ENCODE measurements around the gene EPO.

Gene EPO

DNA sequence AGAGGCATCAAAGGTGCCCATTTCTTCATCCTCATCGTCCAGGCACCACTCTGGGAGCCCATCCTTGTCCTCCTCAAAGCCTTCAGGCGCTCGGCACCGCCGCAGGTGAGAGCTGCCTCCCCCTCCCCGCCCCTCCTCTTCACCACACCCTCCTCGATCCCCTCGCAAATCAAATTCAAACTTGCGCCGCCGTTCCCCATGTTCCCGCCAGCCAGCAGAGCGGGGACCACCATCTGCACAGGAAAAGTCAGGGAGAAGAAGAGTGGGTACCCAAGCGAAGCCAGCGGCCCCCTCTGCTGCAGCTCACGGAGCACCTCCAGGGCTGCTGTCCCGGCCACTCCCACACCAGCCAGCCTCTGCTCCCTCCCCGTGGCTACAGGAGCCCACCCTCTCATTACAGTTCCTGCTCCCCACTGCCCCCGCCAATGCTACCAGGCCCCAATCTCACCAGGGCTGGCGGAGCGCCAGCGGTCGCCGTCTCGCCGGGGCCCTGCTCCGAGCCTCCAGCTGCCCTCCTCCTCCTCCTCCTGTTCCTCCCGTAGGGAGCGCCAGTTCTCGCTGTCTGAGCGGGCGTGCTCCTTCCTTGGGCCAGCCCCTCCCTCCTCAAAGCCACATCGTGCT, 34.0 kb upstream of the EPO start:
- no peak overlapping the region for H3K4me3 ChIP-seq (ENCODE audit: low read length)
- H3K18ac ChIP-seq (ENCODE audit: low read length): no peak overlapping the region
- no peak overlapping the region for H2BK5ac ChIP-seq (ENCODE audit: low read length)
- H3K36me3 ChIP-seq (ENCODE audit: control insufficient read depth, insufficient read depth, low read length): peaks cover 15% of the 10 kb centered on the region
- no peak overlapping the region for H3K27ac ChIP-seq (ENCODE audit: low read depth, low read length)
- H3K9ac ChIP-seq (ENCODE audit: low read length): no peak overlapping the region
- no peak overlapping the region for H3K4me2 ChIP-seq (ENCODE audit: low read length)
- H3K79me2 ChIP-seq (ENCODE audit: control insufficient read depth, insufficient read depth, low read length): peaks cover 26% of the 10 kb centered on the region
- no peak overlapping the region for H3K56ac ChIP-seq (ENCODE audit: low read length)
- no peak overlapping the region for H2BK120ac ChIP-seq (ENCODE audit: low read depth, low read length)
- DNase-seq: no peak
- H3K79me1 ChIP-seq (ENCODE audit: low read length): peaks cover 16% of the 10 kb centered on the region
- H3K4ac ChIP-seq (ENCODE audit: low read depth, low read length): no peak overlapping the region
- H3K4me1 ChIP-seq (ENCODE audit: control insufficient read depth, low read depth, low read length): no peaks in the 10 kb centered on the region
- H4K5ac ChIP-seq (ENCODE audit: low read length): no peak overlapping the region
- no peak overlapping the region for H2BK15ac ChIP-seq (replicated peaks; ENCODE audit: low read depth)
- H2AK5ac ChIP-seq (ENCODE audit: low read length): no peak overlapping the region
- no peaks in the 10 kb centered on the region for H3K27me3 ChIP-seq (ENCODE audit: insufficient read depth, low read length, poor library complexity)
- no CpG with 5 or more reads among the region's 33 CpGs for WGBS (ENCODE audit: extremely low coverage, insufficient coverage, low lambda C conversion rate)
- H3K23ac ChIP-seq (ENCODE audit: low read length): no peak overlapping the region
- no peak overlapping the region for H4K8ac ChIP-seq (ENCODE audit: low read depth, low read length)

DNA sequence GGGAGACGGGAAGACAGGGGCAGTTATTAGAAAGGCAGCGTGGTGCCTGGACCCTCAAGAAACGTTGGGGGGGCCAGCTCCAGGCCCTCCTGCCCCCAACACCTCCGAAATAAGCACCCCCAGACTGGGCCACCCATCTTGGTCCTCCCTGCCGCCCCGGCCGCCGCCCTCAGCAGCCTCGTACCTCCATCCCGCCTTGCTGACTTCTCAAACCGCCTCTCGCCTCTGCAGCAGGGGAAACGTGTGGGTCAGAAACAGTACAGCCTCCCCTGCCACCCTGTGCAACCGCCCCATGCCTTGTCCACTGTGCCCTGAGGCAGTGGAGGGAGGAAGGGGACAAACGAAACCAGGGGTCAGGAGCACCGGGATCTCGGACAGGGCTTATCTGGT, 33.5 kb upstream of the EPO start:
- Histone ChIP-seq H3K4me2 (ENCODE audit: low read length) (no peak overlapping the region), H3K79me2 (ENCODE audit: control insufficient read depth, insufficient read depth, low read length) (peaks cover 28% of the 10 kb centered on the region), H3K23ac (ENCODE audit: low read length) (no peak overlapping the region), H3K36me3 (ENCODE audit: control insufficient read depth, insufficient read depth, low read length) (peaks cover 15% of the 10 kb centered on the region), H3K18ac (ENCODE audit: low read length) (no peak overlapping the region), H3K79me1 (ENCODE audit: low read length) (peaks cover 17% of the 10 kb centered on the region), H3K56ac (ENCODE audit: low read length) (no peak overlapping the region), H3K27ac (ENCODE audit: low read depth, low read length) (no peak overlapping the region), H3K9ac (ENCODE audit: low read length) (no peak overlapping the region), H2AK5ac (ENCODE audit: low read length) (no peak overlapping the region), H2BK5ac (ENCODE audit: low read length) (no peak overlapping the region), H3K4ac (ENCODE audit: low read depth, low read length) (no peak overlapping the region), H2BK15ac (replicated peaks; ENCODE audit: low read depth) (no peak overlapping the region), H4K5ac (ENCODE audit: low read length) (no peak overlapping the region), H2BK120ac (ENCODE audit: low read depth, low read length) (no peak overlapping the region), H4K8ac (ENCODE audit: low read depth, low read length) (no peak overlapping the region), H3K4me3 (ENCODE audit: low read length) (no peak overlapping the region), H3K27me3 (ENCODE audit: insufficient read depth, low read length, poor library complexity) (no peaks in the 10 kb centered on the region), H3K4me1 (ENCODE audit: control insufficient read depth, low read depth, low read length) (no peaks in the 10 kb centered on the region)
- WGBS (ENCODE audit: extremely low coverage, insufficient coverage, low lambda C conversion rate): no CpG with 5 or more reads among the region's 17 CpGs
- no peak for DNase-seq

DNA sequence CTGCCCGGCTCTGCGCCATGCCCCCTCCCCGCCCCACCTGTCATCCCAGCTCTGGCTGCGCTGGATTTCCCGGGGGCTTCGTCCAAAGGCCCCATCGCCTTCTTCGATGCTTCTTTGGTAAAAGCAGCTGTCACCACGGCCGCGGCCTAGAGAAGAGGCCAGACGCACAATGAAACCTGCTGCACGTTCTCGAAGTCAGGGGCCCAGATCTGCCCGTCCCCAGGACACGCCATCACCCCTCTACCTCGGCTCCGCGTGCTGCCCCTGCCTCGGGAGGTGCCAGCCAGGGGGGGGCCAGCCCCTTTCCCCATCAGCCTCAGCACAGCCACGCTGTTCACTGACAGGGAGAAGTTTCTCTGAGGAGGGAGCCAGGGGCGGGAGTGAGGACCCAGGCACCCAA, 33.0 kb upstream of the EPO start:
- peaks cover under 1% of the 10 kb centered on the region for H3K4me1 ChIP-seq (ENCODE audit: control insufficient read depth, low read depth, low read length)
- no peak overlapping the region for H3K4me3 ChIP-seq (ENCODE audit: low read length)
- no peak for DNase-seq
- no peak overlapping the region for H2BK5ac ChIP-seq (ENCODE audit: low read length)
- H2AK5ac ChIP-seq (ENCODE audit: low read length): no peak overlapping the region
- no peak overlapping the region for H4K5ac ChIP-seq (ENCODE audit: low read length)
- H3K9ac ChIP-seq (ENCODE audit: low read length): no peak overlapping the region
- peaks cover 20% of the 10 kb centered on the region for H3K79me1 ChIP-seq (ENCODE audit: low read length)
- H3K18ac ChIP-seq (ENCODE audit: low read length): no peak overlapping the region
- no peak overlapping the region for H2BK15ac ChIP-seq (replicated peaks; ENCODE audit: low read depth)
- no peak overlapping the region for H3K4me2 ChIP-seq (ENCODE audit: low read length)
- no peak overlapping the region for H3K23ac ChIP-seq (ENCODE audit: low read length)
- H3K4ac ChIP-seq (ENCODE audit: low read depth, low read length): no peak overlapping the region
- H3K36me3 ChIP-seq (ENCODE audit: control insufficient read depth, insufficient read depth, low read length): peaks cover 15% of the 10 kb centered on the region
- H3K27me3 ChIP-seq (ENCODE audit: insufficient read depth, low read length, poor library complexity): no peaks in the 10 kb centered on the region
- no peak overlapping the region for H4K8ac ChIP-seq (ENCODE audit: low read depth, low read length)
- H3K56ac ChIP-seq (ENCODE audit: low read length): no peak overlapping the region
- H3K79me2 ChIP-seq (ENCODE audit: control insufficient read depth, insufficient read depth, low read length): peaks cover 32% of the 10 kb centered on the region
- no peak overlapping the region for H2BK120ac ChIP-seq (ENCODE audit: low read depth, low read length)
- no CpG with 5 or more reads among the region's 22 CpGs for WGBS (ENCODE audit: extremely low coverage, insufficient coverage, low lambda C conversion rate)
- no peak overlapping the region for H3K27ac ChIP-seq (ENCODE audit: low read depth, low read length)

DNA sequence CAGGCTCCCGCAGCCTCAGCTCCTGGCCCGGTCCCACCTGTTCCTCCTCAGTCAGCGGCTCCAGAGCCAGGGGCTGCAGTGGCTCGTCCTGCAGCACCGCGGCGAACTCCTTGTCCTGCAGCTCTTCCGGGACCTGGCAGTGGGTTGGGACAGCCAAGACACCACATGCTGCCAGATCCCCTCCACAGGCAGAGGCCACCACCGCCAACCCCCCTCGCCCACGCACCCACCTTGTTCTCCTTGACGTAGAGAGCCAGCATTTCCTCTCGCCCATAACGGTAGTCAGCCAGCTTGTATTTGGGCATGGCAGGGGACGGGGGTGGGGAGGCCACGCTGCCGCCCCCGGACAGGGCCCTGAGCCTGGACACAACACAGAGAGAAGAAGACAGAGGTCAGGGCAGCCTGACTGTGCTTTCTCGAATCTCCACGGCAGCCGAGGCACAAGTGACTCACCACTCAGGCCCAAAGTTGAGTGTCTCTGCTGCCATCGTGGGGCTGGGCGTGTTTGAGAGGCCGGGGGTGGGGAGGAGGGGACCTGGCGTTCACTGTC, 32.4 kb upstream of the EPO start:
- Histone ChIP-seq H3K4me3 (ENCODE audit: low read length) (no peak overlapping the region), H2AK5ac (ENCODE audit: low read length) (no peak overlapping the region), H2BK120ac (ENCODE audit: low read depth, low read length) (no peak overlapping the region), H3K36me3 (ENCODE audit: control insufficient read depth, insufficient read depth, low read length) (peaks cover 13% of the 10 kb centered on the region), H4K5ac (ENCODE audit: low read length) (no peak overlapping the region), H3K4me1 (ENCODE audit: control insufficient read depth, low read depth, low read length) (peaks cover 5% of the 10 kb centered on the region), H2BK5ac (ENCODE audit: low read length) (no peak overlapping the region), H3K4ac (ENCODE audit: low read depth, low read length) (no peak overlapping the region), H3K18ac (ENCODE audit: low read length) (no peak overlapping the region), H3K79me1 (ENCODE audit: low read length) (peaks cover 24% of the 10 kb centered on the region), H2BK15ac (replicated peaks; ENCODE audit: low read depth) (no peak overlapping the region), H3K23ac (ENCODE audit: low read length) (no peak overlapping the region), H3K79me2 (ENCODE audit: control insufficient read depth, insufficient read depth, low read length) (peaks cover 38% of the 10 kb centered on the region), H3K27me3 (ENCODE audit: insufficient read depth, low read length, poor library complexity) (no peaks in the 10 kb centered on the region), H3K56ac (ENCODE audit: low read length) (no peak overlapping the region), H3K9ac (ENCODE audit: low read length) (no peak overlapping the region), H3K4me2 (ENCODE audit: low read length) (no peak overlapping the region), H4K8ac (ENCODE audit: low read depth, low read length) (no peak overlapping the region), H3K27ac (ENCODE audit: low read depth, low read length) (no peak overlapping the region)
- DNase-seq: no peak
- no CpG with 5 or more reads among the region's 25 CpGs for WGBS (ENCODE audit: extremely low coverage, insufficient coverage, low lambda C conversion rate)

DNA sequence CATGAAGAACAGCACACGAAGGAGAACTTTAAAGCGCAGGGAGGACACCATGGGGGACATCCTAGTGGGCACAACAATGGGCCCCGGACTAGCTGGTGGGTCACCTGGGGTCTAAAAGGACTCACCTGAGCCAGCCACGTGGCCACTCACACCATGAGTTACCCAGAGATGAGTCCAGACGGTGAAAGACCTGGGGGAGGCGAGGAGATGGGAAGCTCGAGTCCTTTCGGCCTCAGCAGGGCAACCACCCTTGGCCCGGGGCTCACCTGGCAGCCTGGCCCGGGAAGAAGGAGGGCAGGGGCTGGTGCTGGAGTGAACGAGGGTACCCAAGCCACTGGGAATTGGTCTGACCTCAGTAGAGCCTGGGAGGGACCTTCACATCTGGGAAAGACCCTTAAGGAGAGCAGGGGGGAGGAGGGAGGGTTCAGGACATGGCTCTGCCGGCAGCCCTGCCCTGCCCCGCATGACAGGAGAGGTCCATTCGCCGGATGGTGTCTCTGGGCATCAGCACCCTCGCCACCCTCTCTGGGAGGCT, 31.9 kb upstream of the EPO start:
- H3K56ac ChIP-seq (ENCODE audit: low read length): no peak overlapping the region
- no peak overlapping the region for H3K4me3 ChIP-seq (ENCODE audit: low read length)
- peaks cover 24% of the 10 kb centered on the region for H3K79me1 ChIP-seq (ENCODE audit: low read length)
- peaks cover 7% of the 10 kb centered on the region for H3K4me1 ChIP-seq (ENCODE audit: control insufficient read depth, low read depth, low read length)
- H3K23ac ChIP-seq (ENCODE audit: low read length): no peak overlapping the region
- H3K4ac ChIP-seq (ENCODE audit: low read depth, low read length): no peak overlapping the region
- no CpG with 5 or more reads among the region's 16 CpGs for WGBS (ENCODE audit: extremely low coverage, insufficient coverage, low lambda C conversion rate)
- H3K9ac ChIP-seq (ENCODE audit: low read length): no peak overlapping the region
- H2BK120ac ChIP-seq (ENCODE audit: low read depth, low read length): no peak overlapping the region
- H4K8ac ChIP-seq (ENCODE audit: low read depth, low read length): no peak overlapping the region
- no peak overlapping the region for H2AK5ac ChIP-seq (ENCODE audit: low read length)
- H4K5ac ChIP-seq (ENCODE audit: low read length): no peak overlapping the region
- peaks cover 11% of the 10 kb centered on the region for H3K36me3 ChIP-seq (ENCODE audit: control insufficient read depth, insufficient read depth, low read length)
- DNase-seq: no peak
- H3K27me3 ChIP-seq (ENCODE audit: insufficient read depth, low read length, poor library complexity): no peaks in the 10 kb centered on the region
- no peak overlapping the region for H3K4me2 ChIP-seq (ENCODE audit: low read length)
- no peak overlapping the region for H2BK15ac ChIP-seq (replicated peaks; ENCODE audit: low read depth)
- H3K79me2 ChIP-seq (ENCODE audit: control insufficient read depth, insufficient read depth, low read length): peaks cover 43% of the 10 kb centered on the region
- H3K18ac ChIP-seq (ENCODE audit: low read length): no peak overlapping the region
- no peak overlapping the region for H2BK5ac ChIP-seq (ENCODE audit: low read length)
- H3K27ac ChIP-seq (ENCODE audit: low read depth, low read length): no peak overlapping the region
